ENCODE results near the gene UBTD1. TPM values are rescaled to one million over a fixed set of nuclear protein-coding genes. Genes with fewer than 3 reads are reported as not detected.

UBTD1 gene
- total and polyA plus RNA-seq, 4 donors: 26.3 to 70.4 (median 42.9) TPM

DNA sequence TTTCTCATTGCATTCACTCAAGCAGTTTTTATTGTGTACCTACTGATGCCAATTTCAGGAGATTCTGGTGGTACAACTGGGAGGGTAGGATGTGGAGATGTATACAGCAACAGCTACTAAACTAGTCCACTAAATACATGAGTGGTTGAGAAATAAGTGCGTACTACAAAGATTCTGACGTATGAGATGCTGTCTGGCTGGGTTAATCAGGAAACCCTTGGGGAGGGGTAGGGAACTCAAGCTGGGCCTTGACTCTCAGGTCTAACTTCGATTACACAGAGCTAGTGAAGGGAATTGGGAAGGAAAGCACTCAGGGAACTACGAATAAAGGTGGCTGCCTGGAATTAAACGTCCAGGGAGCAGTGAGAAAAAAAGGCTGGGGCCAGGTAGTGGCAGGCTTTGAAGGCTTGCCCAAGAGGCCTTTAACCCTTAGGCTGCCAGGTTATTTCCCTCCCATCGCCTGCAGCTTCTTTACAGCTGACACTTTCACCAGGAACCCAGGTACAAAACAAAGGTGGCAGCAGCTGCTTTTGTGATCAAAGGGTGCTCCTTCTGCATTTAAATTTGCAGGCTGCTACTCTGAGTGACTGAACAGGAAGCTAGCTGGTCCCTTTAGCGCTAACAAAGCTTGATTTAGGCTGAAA, 3.7 kb upstream of the UBTD1 start:
- WGBS, 2 donors: 38 to 42% methylated on average over 7 of the region's 7 CpGs
- TF ChIP-seq, protein P1, sequence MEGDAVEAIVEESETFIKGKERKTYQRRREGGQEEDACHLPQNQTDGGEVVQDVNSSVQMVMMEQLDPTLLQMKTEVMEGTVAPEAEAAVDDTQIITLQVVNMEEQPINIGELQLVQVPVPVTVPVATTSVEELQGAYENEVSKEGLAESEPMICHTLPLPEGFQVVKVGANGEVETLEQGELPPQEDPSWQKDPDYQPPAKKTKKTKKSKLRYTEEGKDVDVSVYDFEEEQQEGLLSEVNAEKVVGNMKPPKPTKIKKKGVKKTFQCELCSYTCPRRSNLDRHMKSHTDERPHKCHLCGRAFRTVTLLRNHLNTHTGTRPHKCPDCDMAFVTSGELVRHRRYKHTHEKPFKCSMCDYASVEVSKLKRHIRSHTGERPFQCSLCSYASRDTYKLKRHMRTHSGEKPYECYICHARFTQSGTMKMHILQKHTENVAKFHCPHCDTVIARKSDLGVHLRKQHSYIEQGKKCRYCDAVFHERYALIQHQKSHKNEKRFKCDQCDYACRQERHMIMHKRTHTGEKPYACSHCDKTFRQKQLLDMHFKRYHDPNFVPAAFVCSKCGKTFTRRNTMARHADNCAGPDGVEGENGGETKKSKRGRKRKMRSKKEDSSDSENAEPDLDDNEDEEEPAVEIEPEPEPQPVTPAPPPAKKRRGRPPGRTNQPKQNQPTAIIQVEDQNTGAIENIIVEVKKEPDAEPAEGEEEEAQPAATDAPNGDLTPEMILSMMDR (IDR thresholded peaks at IDR 0.05; ENCODE audit: control extremely low read depth, extremely low read depth): no peak
- H3K4me3 ChIP-seq: no peak overlapping the region
- no peaks in the 10 kb centered on the region for H3K9me3 ChIP-seq (ENCODE audit: control insufficient read depth in 4 of 4, insufficient read depth in 3 of 4, low read length in 3 of 4)
- no peak overlapping the region for H3K9ac ChIP-seq (ENCODE audit: insufficient read depth in 1 of 2, low read length in 2 of 2)
- no peaks in the 10 kb centered on the region for H3K27me3 ChIP-seq (ENCODE audit: control insufficient read depth in 3 of 3, insufficient read depth in 3 of 3, low read length in 2 of 3)
- H3K4me1 ChIP-seq (ENCODE audit: control insufficient read depth in 5 of 5, insufficient read depth in 5 of 5, low read length in 5 of 5): peaks cover 10 to 23% (median 17%) of the 10 kb centered on the region in 5 donors
- peak in 1 of 3 donors; percentile 16 for DNase-seq
- H3K36me3 ChIP-seq (ENCODE audit: control insufficient read depth in 4 of 4, insufficient read depth in 4 of 4, low read length in 4 of 4): peaks cover 0 to 3% (median under 1%) of the 10 kb centered on the region in 4 donors
- ATAC-seq (ENCODE audit: insufficient read depth, low FRiP score): no peak
- peak overlapping the region in 1 of 2 donors; percentile 59 for H3K27ac ChIP-seq (ENCODE audit: low read depth in 1 of 2, low read length in 1 of 2)

DNA sequence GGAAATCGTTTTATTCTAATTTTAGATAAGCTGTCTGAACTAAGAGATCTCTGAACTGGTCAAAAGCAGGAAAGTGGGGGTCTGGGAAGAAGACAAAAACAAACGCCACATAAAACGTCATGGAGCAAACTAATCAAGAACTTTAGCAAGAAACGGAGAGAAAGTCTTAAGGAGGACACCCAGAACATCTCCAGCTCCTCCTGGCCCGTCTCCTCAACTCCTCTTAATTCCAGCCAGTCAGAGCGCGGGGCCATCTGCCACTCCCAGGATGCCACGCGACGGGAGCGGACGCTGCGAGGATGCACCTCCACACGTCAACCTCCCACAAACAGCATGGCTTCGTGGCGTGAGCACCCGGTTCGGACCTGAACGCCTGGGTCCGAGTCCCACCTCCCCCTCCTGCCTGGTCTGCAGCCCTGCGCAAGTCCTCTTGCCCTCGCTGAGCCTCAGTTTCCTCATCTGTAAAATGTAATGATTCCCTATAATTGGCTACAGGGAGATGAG, 1.1 kb upstream of the UBTD1 start:
- no peaks in the 10 kb centered on the region for H3K9me3 ChIP-seq (ENCODE audit: control insufficient read depth in 4 of 4, insufficient read depth in 3 of 4, low read length in 3 of 4)
- H3K9ac ChIP-seq (ENCODE audit: insufficient read depth in 1 of 2, low read length in 2 of 2): peak overlapping the region; percentile 37 to 88
- 0% methylated on average over 22 of the region's 22 CpGs for WGBS, 2 donors
- peaks cover 12 to 22% (median 20%) of the 10 kb centered on the region in 5 donors for H3K4me1 ChIP-seq (ENCODE audit: control insufficient read depth in 5 of 5, insufficient read depth in 5 of 5, low read length in 5 of 5)
- H3K4me3 ChIP-seq: peak overlapping the region; percentile 93
- TF ChIP-seq, protein P1 (IDR thresholded peaks at IDR 0.05; ENCODE audit: control extremely low read depth, extremely low read depth): no peak
- H3K27ac ChIP-seq (ENCODE audit: low read depth in 1 of 2, low read length in 1 of 2): peak overlapping the region; percentile 96 to 98
- H3K36me3 ChIP-seq (ENCODE audit: control insufficient read depth in 4 of 4, insufficient read depth in 4 of 4, low read length in 4 of 4): peaks cover 0 to 3% (median under 1%) of the 10 kb centered on the region in 4 donors
- no peak for ATAC-seq (ENCODE audit: insufficient read depth, low FRiP score)
- peak; percentile 63 to 69 (median 63) for DNase-seq
- H3K27me3 ChIP-seq (ENCODE audit: control insufficient read depth in 3 of 3, insufficient read depth in 3 of 3, low read length in 2 of 3): no peaks in the 10 kb centered on the region

GRCh38 chr10:97498076-97498840, 466 bp upstream of the UBTD1 start, which contains the start of gene MMS19:
Gene MMS19, minus strand, starts transcription at chr10:97498422. Its CDS starts 38 bp downstream, at chr10:97498384.
- Histone ChIP-seq H3K9ac (ENCODE audit: insufficient read depth in 1 of 2, low read length in 2 of 2) (peak within 1 kb of the TSS; percentile 37 to 88), H3K9me3 (ENCODE audit: control insufficient read depth in 4 of 4, insufficient read depth in 3 of 4, low read length in 3 of 4) (no peaks in the 10 kb centered on the region), H3K4me3 (peak within 1 kb of the TSS; percentile 93), H3K36me3 (ENCODE audit: control insufficient read depth in 4 of 4, insufficient read depth in 4 of 4, low read length in 4 of 4) (peaks cover 0 to 3% (median 0%) of the 10 kb centered on the region in 4 donors), H3K4me1 (ENCODE audit: control insufficient read depth in 5 of 5, insufficient read depth in 5 of 5, low read length in 5 of 5) (peaks cover 12 to 23% (median 20%) of the 10 kb centered on the region in 5 donors), H3K27ac (ENCODE audit: low read depth in 1 of 2, low read length in 1 of 2) (peak within 1 kb of the TSS; percentile 96 to 98), H3K27me3 (ENCODE audit: control insufficient read depth in 3 of 3, insufficient read depth in 3 of 3, low read length in 2 of 3) (no peaks in the 10 kb centered on the region)
- DNase-seq (peak; percentile 99), ATAC-seq (ENCODE audit: insufficient read depth, low FRiP score) (peak; percentile 91)
- TF ChIP-seq, protein P1 (IDR thresholded peaks at IDR 0.05; ENCODE audit: control extremely low read depth, extremely low read depth): no peak
- 1% methylated on average over 62 to 73 of the region's 73 CpGs for WGBS, 2 donors

All from lung (tissue), 12 donors.